ENCODE results near the gene C7orf25.

Gene C7orf25

GRCh38 chr7:42953994-42954393 is 42.1 kb upstream of the C7orf25 start:
- no peaks in the 10 kb centered on the region for H3K36me3 ChIP-seq (replicated peaks)
- in situ Hi-C loops (cut with HindIII; ENCODE audit: low pct_ligation_motif_present, low sequenced_read_pairs), result no loop called here
- no peaks in the 10 kb centered on the region for H3K27me3 ChIP-seq (replicated peaks)
- no peak for TF ChIP-seq CTCF (IDR thresholded peaks at IDR 0.05; ENCODE audit: low read depth, low read length, missing control alignments)
- DNase-seq, result no peak
- no peak overlapping the region for H3K27ac ChIP-seq
- H3K4me3 ChIP-seq (ENCODE audit: low read depth, low read length), result no peak overlapping the region

- Histone ChIP-seq H3K27me3 (replicated peaks) (no peaks in the 10 kb centered on the region), H3K4me3 (ENCODE audit: low read depth, low read length) (no peak overlapping the region), H3K27ac (no peak overlapping the region), H3K36me3 (replicated peaks) (no peaks in the 10 kb centered on the region)
- in situ Hi-C loops (cut with HindIII; ENCODE audit: low pct_ligation_motif_present, low sequenced_read_pairs), result no loop called here
- TF ChIP-seq CTCF (IDR thresholded peaks at IDR 0.05; ENCODE audit: low read depth, low read length, missing control alignments), result no peak
- DNase-seq, result no peak
Observed at GRCh38 chr7:42952328-42952727, 40.5 kb upstream of the C7orf25 start.

GRCh38 chr7:42950417-42950816 is 38.5 kb upstream of the C7orf25 start:
- Histone ChIP-seq H3K27me3 (replicated peaks) (no peaks in the 10 kb centered on the region), H3K27ac (no peak overlapping the region), H3K36me3 (replicated peaks) (no peaks in the 10 kb centered on the region), H3K4me3 (ENCODE audit: low read depth, low read length) (no peak overlapping the region)
- no peak for TF ChIP-seq CTCF (IDR thresholded peaks at IDR 0.05; ENCODE audit: low read depth, low read length, missing control alignments)
- in situ Hi-C loops (cut with HindIII; ENCODE audit: low pct_ligation_motif_present, low sequenced_read_pairs), result no loop called here
- DNase-seq, result no peak

GRCh38 chr7:42947521-42947920 is 35.7 kb upstream of the C7orf25 start:
- no peak overlapping the region for H3K27ac ChIP-seq
- in situ Hi-C loops (cut with HindIII; ENCODE audit: low pct_ligation_motif_present, low sequenced_read_pairs), result no loop called here
- no peak for TF ChIP-seq CTCF (IDR thresholded peaks at IDR 0.05; ENCODE audit: low read depth, low read length, missing control alignments)
- H3K36me3 ChIP-seq (replicated peaks), result no peaks in the 10 kb centered on the region
- DNase-seq, result no peak
- H3K27me3 ChIP-seq (replicated peaks), result no peaks in the 10 kb centered on the region
- H3K4me3 ChIP-seq (ENCODE audit: low read depth, low read length), result no peak overlapping the region

GRCh38 chr7:42946627-42946950 is 34.7 kb upstream of the C7orf25 start:
- no peaks in the 10 kb centered on the region for H3K36me3 ChIP-seq (replicated peaks)
- TF ChIP-seq CTCF (IDR thresholded peaks at IDR 0.05; ENCODE audit: low read depth, low read length, missing control alignments), result no peak
- no peak for DNase-seq
- no peak overlapping the region for H3K4me3 ChIP-seq (ENCODE audit: low read depth, low read length)
- H3K27me3 ChIP-seq (replicated peaks), result no peaks in the 10 kb centered on the region
- H3K27ac ChIP-seq, result no peak overlapping the region
- in situ Hi-C loops (cut with HindIII; ENCODE audit: low pct_ligation_motif_present, low sequenced_read_pairs), result no loop called here

GRCh38 chr7:42945821-42946626 is 34.2 kb upstream of the C7orf25 start:
- in situ Hi-C loops (cut with HindIII; ENCODE audit: low pct_ligation_motif_present, low sequenced_read_pairs), result no loop called here
- no peak for DNase-seq
- TF ChIP-seq CTCF (IDR thresholded peaks at IDR 0.05; ENCODE audit: low read depth, low read length, missing control alignments), result no peak
- no peaks in the 10 kb centered on the region for H3K27me3 ChIP-seq (replicated peaks)
- H3K36me3 ChIP-seq (replicated peaks), result no peaks in the 10 kb centered on the region
- H3K27ac ChIP-seq, result no peak overlapping the region
- no peak overlapping the region for H3K4me3 ChIP-seq (ENCODE audit: low read depth, low read length)
